CD4-positive, alpha-beta T cell (primary cell): ENCODE results near the gene FMO2. TPM values are rescaled to one million over a fixed set of nuclear protein-coding genes. Genes with fewer than 3 reads are reported as not detected.

Experiments used
- ATAC-seq: fragments of 200-7000 bp; cut with Tn5 transposase; one replicate; pipeline ENCODE4 v1.10.0; 2022; ENCODE audit warnings: mild to moderate bottlenecking; ENCODE audit not compliant: poor library complexity
- CTCF ChIA-PET: fragments of 350-600 bp; sonication (Branson Sonifier 250); formaldehyde crosslinking; loops from one replicate; lab custom pipeline; 2021; ENCODE audit warnings: antibody characterized with exemption, inconsistent platforms; lab: Charles Lee
- POLR2A ChIA-PET: fragments of 350-600 bp; sonication (Branson Sonifier 250); formaldehyde crosslinking; loops from one replicate; lab custom pipeline; 2021; ENCODE audit warnings: antibody characterized with exemption, inconsistent platforms; lab: Charles Lee
- DNase-seq, 14 experiments: peaks; one replicate each; pipeline ENCODE4 v3.0.0-alpha.2; 2013 to 2020; ENCODE audit warnings: mixed read lengths in 2 of 14
- H3K27ac ChIP-seq, 2 donors: one replicate each; pipeline versions ENCODE4 v1.5.1 to v1.7.0; 2013; ENCODE audit warnings: low read length in 2 of 2, low read depth in 1 of 2, mild to moderate bottlenecking in 1 of 2
- H3K27me3 ChIP-seq, 2 experiments: 1 replicate in 1 of 2; 2 replicates in 1 of 2; pipeline versions ENCODE4 v1.6.1 to v1.7.0; 2013; ENCODE audit warnings: low read length in 2 of 2, control low read depth in 1 of 2, mild to moderate bottlenecking in 1 of 2, moderate library complexity in 1 of 2; ENCODE audit not compliant: insufficient read depth in 2 of 2, control insufficient read depth in 1 of 2
- H3K36me3 ChIP-seq: one replicate; pipeline ENCODE4 v1.6.1; 2013; ENCODE audit warnings: low read length, control low read depth; ENCODE audit not compliant: insufficient read depth
- H3K4me1 ChIP-seq: one replicate; pipeline ENCODE4 v1.6.1; 2013; ENCODE audit warnings: low read length, control low read depth; ENCODE audit not compliant: insufficient read depth
- H3K4me3 ChIP-seq: one replicate; pipeline ENCODE4 v1.5.1; 2013; ENCODE audit warnings: mild to moderate bottlenecking, low read length, moderate library complexity
- H3K9me3 ChIP-seq, 2 experiments: 1 replicate in 1 of 2; 2 replicates in 1 of 2; pipeline versions ENCODE4 v1.6.1 to v1.7.0; 2013; ENCODE audit warnings: low read length in 2 of 2, mild to moderate bottlenecking in 2 of 2, control low read depth in 1 of 2, moderate library complexity in 1 of 2; ENCODE audit not compliant: control insufficient read depth in 1 of 2, insufficient read depth in 1 of 2
- H3K27ac Mint-ChIP-seq: one replicate; pipeline ENCODE4 v1.8.0; 2020; ENCODE audit warnings: mixed read lengths
- H3K27me3 Mint-ChIP-seq: one replicate; pipeline ENCODE4 v1.8.0; 2021; ENCODE audit warnings: mixed read lengths
- H3K36me3 Mint-ChIP-seq: one replicate; pipeline ENCODE4 v1.8.0; 2021; ENCODE audit warnings: low read depth, mixed read lengths
- H3K4me1 Mint-ChIP-seq: one replicate; pipeline ENCODE4 v1.8.0; 2021; ENCODE audit warnings: low read depth, mixed read lengths
- H3K4me3 Mint-ChIP-seq: one replicate; pipeline ENCODE4 v1.8.0; 2020; ENCODE audit warnings: mild to moderate bottlenecking, mixed read lengths
- H3K9me3 Mint-ChIP-seq: one replicate; pipeline ENCODE4 v1.8.0; 2020; ENCODE audit warnings: mixed read lengths
- CTCF ChIP-seq: fragments of 200-600 bp; IDR thresholded peaks from one replicate; pipeline ENCODE4 v1.8.0; 2022; ENCODE audit warnings: antibody characterized with exemption, mild to moderate bottlenecking
- intact Hi-C, 2 experiments: fragments of 100-400 bp; cut with DNase I in 1 of 2; cut with micrococcal nuclease in 1 of 2; formaldehyde crosslinking; loops; one replicate each; pipeline versions ENCODE4 v1.15.1 to v1.9.0; 2023 to 2025; cut with DNase I, micrococcal nuclease
- total RNA-seq, 174 experiments: library from RNA in 2 of 174; stranded (reverse) in 2 of 174; gene quantifications; one replicate each; pipeline ENCODE4 v1.2.3 and lab custom pipeline; 2021 to 2026

Gene FMO2
- total RNA-seq, 2 experiments from 2014 or later: not detected

- Mint-ChIP-seq H3K36me3 (no peaks in the 10 kb centered on the region), H3K27me3 (peaks cover 47% of the 10 kb centered on the region), H3K4me1 (peaks cover 15% of the 10 kb centered on the region), H3K4me3 (no peak overlapping the region), H3K27ac (no peak overlapping the region), H3K9me3 (no peaks in the 10 kb centered on the region)
- ATAC-seq: no peak
- H3K27me3 ChIP-seq: peaks cover 16 to 18% of the 10 kb centered on the region in 2 experiments
- intact Hi-C loops: no loop called here
- CTCF ChIA-PET: no interaction called here
- no peak overlapping the region for H3K4me3 ChIP-seq
- peaks cover 12% of the 10 kb centered on the region for H3K4me1 ChIP-seq
- POLR2A ChIA-PET: no interaction called here
- no peaks in the 10 kb centered on the region for H3K9me3 ChIP-seq
- DNase-seq: no peak
- no peaks in the 10 kb centered on the region for H3K36me3 ChIP-seq
- H3K27ac ChIP-seq: no peak overlapping the region
- TF ChIP-seq CTCF: no peak
These were observed 69.8 kb downstream of the FMO2 start for GRCh38 chr1:171254859-171255258.

- TF ChIP-seq CTCF: no peak
- H3K27ac ChIP-seq: no peak overlapping the region
- H3K9me3 ChIP-seq: no peaks in the 10 kb centered on the region
- Mint-ChIP-seq H3K36me3 (no peaks in the 10 kb centered on the region), H3K27ac (no peak overlapping the region), H3K4me1 (peaks cover 4% of the 10 kb centered on the region), H3K9me3 (no peaks in the 10 kb centered on the region), H3K4me3 (no peak overlapping the region), H3K27me3 (peaks cover 30% of the 10 kb centered on the region)
- H3K4me3 ChIP-seq: no peak overlapping the region
- peaks cover 10% of the 10 kb centered on the region in 2 experiments for H3K27me3 ChIP-seq
- ChIA-PET POLR2A (no interaction called here), CTCF (no interaction called here)
- no peak for DNase-seq
- no peaks in the 10 kb centered on the region for H3K36me3 ChIP-seq
- ATAC-seq: no peak
- H3K4me1 ChIP-seq: peaks cover 4% of the 10 kb centered on the region
- intact Hi-C loops: no loop called here
These were observed 72.0 kb downstream of the FMO2 start for GRCh38 chr1:171256940-171257606.

- H3K27me3 ChIP-seq: peaks cover 5 to 6% of the 10 kb centered on the region in 2 experiments
- H3K27ac ChIP-seq: no peak overlapping the region
- DNase-seq (no peak), ATAC-seq (no peak)
- Mint-ChIP-seq H3K36me3 (no peaks in the 10 kb centered on the region), H3K9me3 (no peaks in the 10 kb centered on the region), H3K27me3 (peaks cover 25% of the 10 kb centered on the region), H3K4me1 (no peaks in the 10 kb centered on the region), H3K27ac (no peak overlapping the region), H3K4me3 (no peak overlapping the region)
- no peaks in the 10 kb centered on the region for H3K4me1 ChIP-seq
- ChIA-PET CTCF (no interaction called here), POLR2A (no interaction called here)
- intact Hi-C loops: no loop called here
- no peak for TF ChIP-seq CTCF
- H3K36me3 ChIP-seq: no peaks in the 10 kb centered on the region
- H3K4me3 ChIP-seq: no peak overlapping the region
- H3K9me3 ChIP-seq: no peaks in the 10 kb centered on the region
These were observed 72.5 kb downstream of the FMO2 start for GRCh38 chr1:171257607-171258076.
